HepG2 (cell line): ENCODE results near the gene TRDN. TPM values are rescaled to one million over a fixed set of nuclear protein-coding genes. Genes with fewer than 3 reads are reported as not detected.

Experiments used
- ATAC-seq: fragments of 200-7000 bp; cut with Tn5 transposase; 3 replicates; pipeline ENCODE4 v1.9.1; 2020; ENCODE audit warnings: mild to moderate bottlenecking, moderate library complexity
- BruUV-seq: library from RNA; stranded (reverse); fragments of 400-500 nt; replicated peaks from 2 replicates; lab custom pipeline; 2021; lab: Mats Ljungman, UMichigan
- CTCF ChIA-PET: fragments of 300-600 bp; formaldehyde crosslinking; extraction: SDS; loops from one replicate; lab custom pipeline; 2021; ENCODE audit warnings: low total read pairs, inconsistent platforms, low intra/inter-chr PET ratio; lab: Yijun Ruan, JAX
- POLR2A ChIA-PET: fragments of 350-600 bp; sonication (Branson Sonifier 250); formaldehyde crosslinking; loops from one replicate; lab custom pipeline; 2020; ENCODE audit warnings: antibody characterized with exemption, inconsistent platforms; lab: Yijun Ruan, JAX
- DNase-seq: peaks from one replicate; pipeline ENCODE4 v3.0.0-alpha.2; 2015; ENCODE audit warnings: low spot score
- FAIRE-seq: peaks from 3 replicates; lab custom pipeline; 2011; peaks lifted over from hg19 to GRCh38; lab: Jason Lieb, UNC
- H2AFZ ChIP-seq: one replicate; pipeline ENCODE4 v1.6.1; 2011; ENCODE audit warnings: low read length, inconsistent platforms
- H3K27ac ChIP-seq: fragments of 300-600 bp; 3 replicates; pipeline ENCODE4 v1.8.0; 2011; ENCODE audit warnings: mixed run types, mild to moderate bottlenecking, mixed read lengths, low read length, inconsistent platforms; ENCODE audit not compliant: insufficient read depth; ENCODE audit errors: extremely low read length
- H3K27me3 ChIP-seq, 2 experiments: fragments of 200-600 bp in 1 of 2; 2 replicates in 1 of 2; 3 replicates in 1 of 2; pipeline versions ENCODE4 v1.6.0 to v1.8.0; 2011; ENCODE audit warnings: low read length in 2 of 2, mild to moderate bottlenecking in 2 of 2, moderate library complexity in 2 of 2, inconsistent platforms in 1 of 2; ENCODE audit not compliant: insufficient read depth in 2 of 2, control insufficient read depth in 1 of 2
- H3K36me3 ChIP-seq, 2 experiments: fragments of 200-600 bp in 1 of 2; replicated peaks in 1 of 2; 2 replicates in 1 of 2; 3 replicates in 1 of 2; pipeline versions ENCODE4 v1.5.1 to v1.8.0; 2011; ENCODE audit warnings: low read length in 2 of 2, inconsistent platforms in 1 of 2; ENCODE audit not compliant: insufficient read depth in 2 of 2, control insufficient read depth in 1 of 2
- H3K4me1 ChIP-seq: 2 replicates; pipeline ENCODE4 v1.5.1; 2012; ENCODE audit warnings: low read length, inconsistent platforms; ENCODE audit not compliant: insufficient read depth
- H3K4me2 ChIP-seq: 2 replicates; pipeline ENCODE4 v1.6.0; 2011; ENCODE audit warnings: low read depth, low read length, inconsistent platforms
- H3K4me3 ChIP-seq, 3 experiments: fragments of 200-600 bp in 1 of 3; sonication (generic), shearing (Covaris generic) in 1 of 3; replicated peaks in 1 of 3; 2 replicates each; pipeline ENCODE4 v1.5.1; 2011 to 2016; ENCODE audit warnings: low read length in 3 of 3, inconsistent platforms in 2 of 3, low read depth in 2 of 3, mild to moderate bottlenecking in 2 of 3, control low read depth in 1 of 3, mixed read lengths in 1 of 3; ENCODE audit not compliant: insufficient read depth in 1 of 3
- H3K79me2 ChIP-seq: one replicate; pipeline ENCODE4 v1.6.1; 2011; ENCODE audit warnings: low read length, inconsistent platforms; ENCODE audit not compliant: insufficient read depth
- H3K9ac ChIP-seq: 2 replicates; pipeline ENCODE4 v1.6.0; 2011; ENCODE audit warnings: mild to moderate bottlenecking, low read depth, low read length, inconsistent platforms; ENCODE audit not compliant: insufficient read depth
- H3K9me3 ChIP-seq: 2 replicates; pipeline ENCODE4 v1.5.1; 2012; ENCODE audit warnings: mild to moderate bottlenecking, low read length
- H4K20me1 ChIP-seq: 2 replicates; pipeline ENCODE4 v1.6.0; 2011; ENCODE audit warnings: inconsistent platforms, mild to moderate bottlenecking, low read length, moderate library complexity; ENCODE audit not compliant: insufficient read depth
- ATF1 ChIP-seq: IDR thresholded peaks from 2 replicates; pipeline ENCODE4 v1.6.1; 2016; ENCODE audit warnings: mild to moderate bottlenecking, control low read depth
- ATF4 ChIP-seq, 2 experiments: fragments of 450-650 bp in 1 of 2; sonication (generic) in 1 of 2; formaldehyde crosslinking; IDR thresholded peaks; 2 replicates each; pipeline versions ENCODE4 v1.5.0 to v1.8.0; 2020 to 2022; ENCODE audit warnings: mild to moderate bottlenecking in 1 of 2, missing genetic modification reagents in 1 of 2
- CEBPG ChIP-seq: IDR thresholded peaks from 2 replicates; pipeline ENCODE4 v1.6.1; 2016
- MAFK ChIP-seq, 2 experiments: IDR thresholded peaks in 1 of 2; conservative IDR thresholded peaks in 1 of 2; 2 replicates each; pipeline ENCODE4 v1.6.1; 2011; ENCODE audit warnings: improper control_type of control experiment in 2 of 2, low read length in 2 of 2
- ZNF326 ChIP-seq: sonication (generic); formaldehyde crosslinking; IDR thresholded peaks from 2 replicates; pipeline ENCODE4 v1.4.0; 2020; ENCODE audit warnings: missing genetic modification reagents, borderline replicate concordance
- ZNF672 ChIP-seq: sonication (generic); formaldehyde crosslinking; IDR thresholded peaks from 2 replicates; pipeline ENCODE4 v1.8.1; 2022; ENCODE audit warnings: missing genetic modification reagents
- WGBS: methylation state at CpG from one replicate; pipeline ENCODE4 v1.1.6; 2017; ENCODE audit warnings: low lambda C conversion rate; 5-methylcytosine and 5-hydroxymethylcytosine counted together
- in situ Hi-C: cut with HindIII; loops from 2 replicates; pipeline ENCODE4 v1.10.0; 2017; ENCODE audit warnings: low pct_unique_long_range_greater_than_20kb; ENCODE audit not compliant: extremely low pct_ligation_motif_present
- intact Hi-C: fragments of 100-400 bp; cut with micrococcal nuclease; formaldehyde crosslinking; loops from one replicate; pipeline ENCODE4 v1.10.0; 2022; ENCODE audit not compliant: unreplicated experiment
- polyA plus RNA-seq, 8 experiments: library from polyadenylated mRNA; depleted of rRNA in 3 of 8; stranded (reverse) in 7 of 8; unstranded in 1 of 8; fragments of >200 nt; fragmentation: Illumina TruSeq in 4 of 8; extraction: Trizol in 4 of 8; gene quantifications; 2 replicates each; pipeline versions ENCODE4 v1.2.1 to v1.2.3, GENCODE V29; 2011 to 2016; ENCODE audit warnings: low read depth in 4 of 8, missing spikeins in 1 of 8, mixed read lengths in 1 of 8; ENCODE audit not compliant: insufficient read depth in 1 of 8
- total RNA-seq, 5 experiments: library from RNA; depleted of rRNA; stranded (reverse); fragments of >200 nt; fragmentation: Illumina TruSeq; extraction: Trizol; gene quantifications; 2 replicates each; pipeline ENCODE4 v1.2.3, GENCODE V29; 2016; ENCODE audit warnings: low read depth in 1 of 5

TRDN gene
- total and polyA plus RNA-seq, 2 of the 13 experiments (the other 11 are each of a cell fraction or from before 2014, with no cell fraction given), result not detected

- Histone ChIP-seq H3K36me3 (no peaks in the 10 kb centered on the region), H3K4me2 (no peak overlapping the region), H2AFZ (peak overlapping the region; percentile 7), H3K4me1 (no peaks in the 10 kb centered on the region), H4K20me1 (no peaks in the 10 kb centered on the region), H3K9ac (no peak overlapping the region), H3K9me3 (no peaks in the 10 kb centered on the region), H3K79me2 (no peaks in the 10 kb centered on the region), H3K4me3 (no peak overlapping the region), H3K27ac (no peak overlapping the region), H3K27me3 (no peaks in the 10 kb centered on the region)
- no TSS peak for BruUV-seq
- CTCF ChIA-PET, result no interaction called here
- POLR2A ChIA-PET, result no interaction called here
- in situ Hi-C loops, result no loop called here
- DNase-seq (no peak), ATAC-seq (no peak), FAIRE-seq (no peak)
- peak in 1 of 2 experiments; percentile 90; a peak in 2 of 4 replicates for TF ChIP-seq ATF4 (CRISPR knock-in tag; IDR thresholded peaks at IDR 0.05)
- peak; percentile 14; the same call in 1 of the 2 replicates for TF ChIP-seq CEBPG (CRISPR knock-in tag)
- TF ChIP-seq ATF1, result no peak
- peak; percentile 49 to 66 for TF ChIP-seq MAFK (conservative IDR thresholded peaks at IDR 0.05 in 1 of 2, IDR thresholded peaks at IDR 0.05 in 1 of 2; ENCODE audit: low read length in 2 of 2)
- TF ChIP-seq ZNF672 (CRISPR knock-in tag), result no peak
- 2% methylated on average over 2 of the region's 2 CpGs for WGBS
- intact Hi-C loops, result no loop called here
These were observed 121.0 kb downstream of the TRDN start for GRCh38 chr6:123515715-123516114.

GRCh38 chr6:123509112-123509511, 127.6 kb downstream of the TRDN start:
- H3K79me2 ChIP-seq, result no peaks in the 10 kb centered on the region
- no peak for DNase-seq
- H3K9me3 ChIP-seq, result no peaks in the 10 kb centered on the region
- H4K20me1 ChIP-seq, result no peaks in the 10 kb centered on the region
- no peaks in the 10 kb centered on the region for H3K36me3 ChIP-seq
- in situ Hi-C loops (no loop called here), intact Hi-C loops (no loop called here)
- no peaks in the 10 kb centered on the region for H3K27me3 ChIP-seq
- H3K27ac ChIP-seq, result no peak overlapping the region
- no peak overlapping the region for H3K4me2 ChIP-seq
- no peak overlapping the region for H3K9ac ChIP-seq
- no peak overlapping the region for H2AFZ ChIP-seq
- ChIA-PET POLR2A (no interaction called here), CTCF (no interaction called here)
- no peak for FAIRE-seq
- H3K4me1 ChIP-seq, result no peaks in the 10 kb centered on the region
- H3K4me3 ChIP-seq, result no peak overlapping the region
- no TSS peak for BruUV-seq
- no peak for TF ChIP-seq ZNF326 (CRISPR knock-in tag)
- TF ChIP-seq, all 625 proteins: peak for 0
- ATAC-seq, result no peak
- WGBS, result 0% methylated on average over 1 of the region's 1 CpG
